ENCODE data around the gene ZP3.
"Not testable (repeated sequence)": the region's sequence is repeated elsewhere in the genome, so short reads cannot be mapped to it uniquely, and the experiment has no call there.

Gene ZP3

GRCh38 chr7:76460767-76461166, 36.0 kb downstream of the ZP3 start:
- CTCF ChIA-PET; DNase-seq (ENCODE audit: extremely low spot score); POLR2A ChIA-PET: not testable (repeated sequence)

- POLR2A ChIA-PET; DNase-seq (ENCODE audit: extremely low spot score); CTCF ChIA-PET: not testable (repeated sequence)
Measured at GRCh38 chr7:76461464-76462101, 36.8 kb downstream of the ZP3 start, which contains the start of gene DTX2. DTX2 (plus strand) TSS chr7:76461709; CDS start chr7:76480510, 18,801 bp downstream.

GRCh38 chr7:76462271-76462882, 37.6 kb downstream of the ZP3 start:
- CTCF ChIA-PET, POLR2A ChIA-PET: not testable (repeated sequence)

GRCh38 chr7:76464959-76465358, 40.2 kb downstream of the ZP3 start:
- DNase-seq (ENCODE audit: extremely low spot score); CTCF ChIA-PET; POLR2A ChIA-PET: not testable (repeated sequence)

More at GRCh38 chr7:76462271-76462882, 37.6 kb downstream of the ZP3 start:
- DNase-seq (ENCODE audit: extremely low spot score), result not testable (repeated sequence)

- POLR2A ChIA-PET; CTCF ChIA-PET; DNase-seq (ENCODE audit: extremely low spot score): not testable (repeated sequence)
Measured at GRCh38 chr7:76465950-76466349, 41.2 kb downstream of the ZP3 start.

- CTCF ChIA-PET; DNase-seq (ENCODE audit: extremely low spot score); POLR2A ChIA-PET: not testable (repeated sequence)
Measured at GRCh38 chr7:76467743-76468404, 43.1 kb downstream of the ZP3 start.

- DNase-seq (ENCODE audit: extremely low spot score); CTCF ChIA-PET; POLR2A ChIA-PET: not testable (repeated sequence)
Measured at GRCh38 chr7:76471556-76472221, 46.9 kb downstream of the ZP3 start.

- POLR2A ChIA-PET; CTCF ChIA-PET; DNase-seq (ENCODE audit: extremely low spot score): not testable (repeated sequence)
Measured at GRCh38 chr7:76473097-76473496, 48.3 kb downstream of the ZP3 start.

- DNase-seq (ENCODE audit: extremely low spot score); POLR2A ChIA-PET; CTCF ChIA-PET: not testable (repeated sequence)
Measured at GRCh38 chr7:76476280-76476679, 51.5 kb downstream of the ZP3 start.

- DNase-seq (ENCODE audit: extremely low spot score); CTCF ChIA-PET; POLR2A ChIA-PET: not testable (repeated sequence)
Measured at GRCh38 chr7:76476742-76477474, 52.2 kb downstream of the ZP3 start.

GRCh38 chr7:76479628-76480027, 54.9 kb downstream of the ZP3 start:
- POLR2A ChIA-PET; DNase-seq (ENCODE audit: extremely low spot score); CTCF ChIA-PET: not testable (repeated sequence)

GRCh38 chr7:76480403-76481253, 55.9 kb downstream of the ZP3 start:
- POLR2A ChIA-PET; CTCF ChIA-PET; DNase-seq (ENCODE audit: extremely low spot score): not testable (repeated sequence)

- DNase-seq (ENCODE audit: extremely low spot score); POLR2A ChIA-PET; CTCF ChIA-PET: not testable (repeated sequence)
Measured at GRCh38 chr7:76482660-76483059, 57.9 kb downstream of the ZP3 start.

GRCh38 chr7:76483081-76483480, 58.3 kb downstream of the ZP3 start:
- POLR2A ChIA-PET; CTCF ChIA-PET; DNase-seq (ENCODE audit: extremely low spot score): not testable (repeated sequence)

GRCh38 chr7:76484456-76484855, 59.7 kb downstream of the ZP3 start:
- DNase-seq (ENCODE audit: extremely low spot score); CTCF ChIA-PET; POLR2A ChIA-PET: not testable (repeated sequence)

GRCh38 chr7:76485822-76486610, 61.3 kb downstream of the ZP3 start:
- CTCF ChIA-PET; POLR2A ChIA-PET; DNase-seq (ENCODE audit: extremely low spot score): not testable (repeated sequence)

GRCh38 chr7:76486618-76487017, 61.9 kb downstream of the ZP3 start:
- DNase-seq (ENCODE audit: extremely low spot score); POLR2A ChIA-PET; CTCF ChIA-PET: not testable (repeated sequence)
